Endodermal cell (in vitro differentiated cells): ENCODE data around the gene SRR. TPM values are rescaled to one million over a fixed set of nuclear protein-coding genes. Genes with fewer than 3 reads are reported as not detected.

ENCODE experiments used
- DNase-seq: peaks from one replicate; pipeline ENCODE4 v3.0.0-alpha.2; 2017
- H3K27ac ChIP-seq: 2 replicates; pipeline ENCODE4 v1.5.1; 2013; ENCODE audit warnings: mild to moderate bottlenecking, low read depth, low read length, moderate library complexity
- H3K27me3 ChIP-seq: 2 replicates; pipeline ENCODE4 v1.6.1; 2013; ENCODE audit warnings: mild to moderate bottlenecking, low read length, moderate library complexity; ENCODE audit not compliant: insufficient read depth, control insufficient read depth, poor library complexity, severe bottlenecking
- H3K36me3 ChIP-seq: 2 replicates; pipeline ENCODE4 v1.7.0; 2013; ENCODE audit warnings: mild to moderate bottlenecking, low read length, moderate library complexity; ENCODE audit not compliant: control insufficient read depth, insufficient read depth
- H3K4me1 ChIP-seq: one replicate; pipeline ENCODE4 v1.7.0; 2013; ENCODE audit warnings: low read length; ENCODE audit not compliant: control insufficient read depth, insufficient read depth
- H3K4me3 ChIP-seq: 2 replicates; pipeline ENCODE4 v1.5.1; 2013; ENCODE audit warnings: mild to moderate bottlenecking, low read length, moderate library complexity
- H3K9ac ChIP-seq: 2 replicates; pipeline ENCODE4 v1.6.1; 2013; ENCODE audit warnings: mild to moderate bottlenecking, low read length, moderate library complexity; ENCODE audit not compliant: poor library complexity, severe bottlenecking; ENCODE audit errors: extremely low read depth
- H3K9me3 ChIP-seq: 2 replicates; pipeline ENCODE4 v1.6.1; 2013; ENCODE audit warnings: mild to moderate bottlenecking, low read length, moderate library complexity; ENCODE audit not compliant: control insufficient read depth
- H3K27ac Mint-ChIP-seq: 2 replicates; pipeline ENCODE4 v1.8.0; 2020; ENCODE audit warnings: mixed read lengths
- H3K27me3 Mint-ChIP-seq: 2 replicates; pipeline ENCODE4 v1.8.0; 2021; ENCODE audit warnings: mild to moderate bottlenecking, mixed read lengths; ENCODE audit not compliant: insufficient read depth
- H3K36me3 Mint-ChIP-seq: 2 replicates; pipeline ENCODE4 v1.8.0; 2020; ENCODE audit warnings: low read depth, mixed read lengths
- H3K4me1 Mint-ChIP-seq: 2 replicates; pipeline ENCODE4 v1.8.0; 2020; ENCODE audit warnings: mixed read lengths
- H3K4me3 Mint-ChIP-seq: 2 replicates; pipeline ENCODE4 v1.8.0; 2020; ENCODE audit warnings: mild to moderate bottlenecking, moderate library complexity, mixed read lengths
- H3K9me3 Mint-ChIP-seq: 2 replicates; pipeline ENCODE4 v1.8.0; 2020; ENCODE audit warnings: mild to moderate bottlenecking, mixed read lengths
- CTCF ChIP-seq: fragments of 200-600 bp; sonication (generic); conservative IDR thresholded peaks from 2 replicates; pipeline ENCODE4 v1.5.0; 2021; ENCODE audit warnings: antibody characterized with exemption, mild to moderate bottlenecking
- WGBS, 2 experiments: methylation state at CpG; one replicate each; pipeline versions ENCODE4 v1.1.5 to v1.1.7; 2013; ENCODE audit warnings: missing lambda C conversion rate in 2 of 2, mixed read lengths in 1 of 2; ENCODE audit not compliant: insufficient coverage in 1 of 2, insufficient read length in 1 of 2; 5-methylcytosine and 5-hydroxymethylcytosine counted together
- total RNA-seq, 2 donors: library from RNA; stranded (reverse); fragmentation: NEBNext Ultra II Directional in 1 of 2; extraction: Animal tissue kit (Norgen Biotek cat#: 25700) in 1 of 2; gene quantifications; 2 replicates in 1 of 2; 3 replicates in 1 of 2; pipeline ENCODE4 v1.2.1, GENCODE V29; 2021

Gene SRR
- total RNA-seq, 2 donors from 2014 or later: 10.2 to 38.0 TPM

- Histone ChIP-seq H3K9ac (peak within 1 kb of the TSS; percentile 95), H3K4me1 (peaks cover 11% of the 10 kb centered on the region), H3K36me3 (peaks cover 37% of the 10 kb centered on the region), H3K4me3 (peak within 1 kb of the TSS; percentile 98), H3K27me3 (no peaks in the 10 kb centered on the region), H3K9me3 (no peaks in the 10 kb centered on the region), H3K27ac (peak within 1 kb of the TSS; percentile 62)
- DNase-seq: peak; percentile 88
- Mint-ChIP-seq H3K27ac (peak within 1 kb of the TSS; percentile 99), H3K4me1 (peaks cover 14% of the 10 kb centered on the region), H3K4me3 (no peak within 1 kb of the TSS), H3K27me3 (no peaks in the 10 kb centered on the region), H3K9me3 (no peaks in the 10 kb centered on the region), H3K36me3 (peaks cover 16% of the 10 kb centered on the region)
- 1 to 4% methylated on average over 19 to 77 of the region's 77 CpGs for WGBS, 2 experiments
- TF ChIP-seq CTCF: no peak
These were observed 33.2 kb downstream of the SRR start, which contains the start of gene SGSM2 for GRCh38 chr17:2336852-2337543. Gene SGSM2 (plus strand): TSS chr17:2337501. CDS start chr17:2337689, 188 bp downstream.

- Mint-ChIP-seq H3K27ac (peak overlapping the region; percentile 22), H3K9me3 (no peaks in the 10 kb centered on the region), H3K4me3 (no peak overlapping the region), H3K27me3 (no peaks in the 10 kb centered on the region), H3K4me1 (peaks cover 14% of the 10 kb centered on the region), H3K36me3 (peaks cover 16% of the 10 kb centered on the region)
- peak; percentile 90 for DNase-seq
- peak overlapping the region; percentile 24 for H3K27ac ChIP-seq
- WGBS, 2 experiments: 1% methylated on average over 22 to 92 of the region's 92 CpGs
- no peaks in the 10 kb centered on the region for H3K9me3 ChIP-seq
- peaks cover 31% of the 10 kb centered on the region for H3K36me3 ChIP-seq
- H3K4me3 ChIP-seq: peak overlapping the region; percentile 88
- H3K9ac ChIP-seq: peak overlapping the region; percentile 67
- no peak for TF ChIP-seq CTCF
- no peaks in the 10 kb centered on the region for H3K27me3 ChIP-seq
- peaks cover 11% of the 10 kb centered on the region for H3K4me1 ChIP-seq
These were observed 34.0 kb downstream of the SRR start for GRCh38 chr17:2337544-2338314.

- peaks cover 19% of the 10 kb centered on the region for H3K36me3 Mint-ChIP-seq
- no peaks in the 10 kb centered on the region for H3K9me3 ChIP-seq
- WGBS, 2 experiments: 20 to 28% methylated on average over 2 to 5 of the region's 5 CpGs
- no peaks in the 10 kb centered on the region for H3K27me3 Mint-ChIP-seq
- peak overlapping the region; percentile 67 for H3K9ac ChIP-seq
- H3K27ac Mint-ChIP-seq: peak overlapping the region; percentile 22
- no peak for TF ChIP-seq CTCF
- H3K9me3 Mint-ChIP-seq: no peaks in the 10 kb centered on the region
- DNase-seq: peak; percentile 82
- H3K4me1 Mint-ChIP-seq: peaks cover 14% of the 10 kb centered on the region
- no peak overlapping the region for H3K4me3 Mint-ChIP-seq
- H3K4me3 ChIP-seq: peak overlapping the region; percentile 88
- H3K27ac ChIP-seq: peak overlapping the region; percentile 22
- H3K27me3 ChIP-seq: no peaks in the 10 kb centered on the region
- H3K4me1 ChIP-seq: peaks cover 11% of the 10 kb centered on the region
- peaks cover 27% of the 10 kb centered on the region for H3K36me3 ChIP-seq
These were observed 34.5 kb downstream of the SRR start for GRCh38 chr17:2338315-2338657.
